Thyroid gland (tissue), 4 donors: ENCODE data around the gene IRS2.

Experiments used
- POLR2A ChIP-seq, 2 donors: fragments of 450-650 bp; IDR thresholded peaks; one replicate each; pipeline ENCODE4 v1.6.1; 2017; ENCODE audit warnings: antibody characterized with exemption in 2 of 2, mild to moderate bottlenecking in 2 of 2, moderate library complexity in 1 of 2
- TF ChIP-seq, protein P1 (sequence below), 6 experiments: fragments of 200-600 bp in 3 of 6; fragments of 450-650 bp in 3 of 6; sonication (generic) in 3 of 6; IDR thresholded peaks; one replicate each; pipeline ENCODE4 v1.5.1; 2016 to 2019; ENCODE audit warnings: antibody characterized with exemption in 6 of 6, mild to moderate bottlenecking in 2 of 6, inconsistent platforms in 1 of 6, moderate library complexity in 1 of 6

DNA sequence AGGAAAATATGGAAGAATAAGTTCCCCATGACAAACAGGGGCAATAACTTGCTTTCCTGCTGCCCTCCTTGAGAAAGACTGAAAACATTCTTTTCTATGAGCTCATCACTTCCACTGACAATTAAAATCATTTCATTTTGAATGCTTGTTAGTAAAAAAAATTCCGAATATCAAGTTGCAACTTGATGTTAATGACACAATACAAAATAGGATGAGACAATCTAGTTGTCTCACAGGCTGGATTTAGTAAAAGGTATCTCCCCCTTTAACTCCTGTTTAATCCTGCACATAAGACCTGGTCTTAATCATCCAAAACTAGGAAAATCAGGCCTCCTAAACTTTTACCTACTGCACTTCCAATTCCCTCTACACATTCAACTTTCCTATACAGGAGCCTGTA is 24.7 kb downstream of the IRS2 start:
- TF ChIP-seq POLR2A (IDR thresholded peaks at IDR 0.05), result no peak
- TF ChIP-seq, protein P1, sequence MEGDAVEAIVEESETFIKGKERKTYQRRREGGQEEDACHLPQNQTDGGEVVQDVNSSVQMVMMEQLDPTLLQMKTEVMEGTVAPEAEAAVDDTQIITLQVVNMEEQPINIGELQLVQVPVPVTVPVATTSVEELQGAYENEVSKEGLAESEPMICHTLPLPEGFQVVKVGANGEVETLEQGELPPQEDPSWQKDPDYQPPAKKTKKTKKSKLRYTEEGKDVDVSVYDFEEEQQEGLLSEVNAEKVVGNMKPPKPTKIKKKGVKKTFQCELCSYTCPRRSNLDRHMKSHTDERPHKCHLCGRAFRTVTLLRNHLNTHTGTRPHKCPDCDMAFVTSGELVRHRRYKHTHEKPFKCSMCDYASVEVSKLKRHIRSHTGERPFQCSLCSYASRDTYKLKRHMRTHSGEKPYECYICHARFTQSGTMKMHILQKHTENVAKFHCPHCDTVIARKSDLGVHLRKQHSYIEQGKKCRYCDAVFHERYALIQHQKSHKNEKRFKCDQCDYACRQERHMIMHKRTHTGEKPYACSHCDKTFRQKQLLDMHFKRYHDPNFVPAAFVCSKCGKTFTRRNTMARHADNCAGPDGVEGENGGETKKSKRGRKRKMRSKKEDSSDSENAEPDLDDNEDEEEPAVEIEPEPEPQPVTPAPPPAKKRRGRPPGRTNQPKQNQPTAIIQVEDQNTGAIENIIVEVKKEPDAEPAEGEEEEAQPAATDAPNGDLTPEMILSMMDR (IDR thresholded peaks at IDR 0.05), result no peak
